Measurements from ENCODE around the gene ANKRD34B. TPM values are rescaled to one million over a fixed set of nuclear protein-coding genes. Genes with fewer than 3 reads are reported as not detected.

The ANKRD34B gene
- total and polyA plus RNA-seq, 12 donors = 0.04 to 0.08 TPM; not detected in 10

DNA sequence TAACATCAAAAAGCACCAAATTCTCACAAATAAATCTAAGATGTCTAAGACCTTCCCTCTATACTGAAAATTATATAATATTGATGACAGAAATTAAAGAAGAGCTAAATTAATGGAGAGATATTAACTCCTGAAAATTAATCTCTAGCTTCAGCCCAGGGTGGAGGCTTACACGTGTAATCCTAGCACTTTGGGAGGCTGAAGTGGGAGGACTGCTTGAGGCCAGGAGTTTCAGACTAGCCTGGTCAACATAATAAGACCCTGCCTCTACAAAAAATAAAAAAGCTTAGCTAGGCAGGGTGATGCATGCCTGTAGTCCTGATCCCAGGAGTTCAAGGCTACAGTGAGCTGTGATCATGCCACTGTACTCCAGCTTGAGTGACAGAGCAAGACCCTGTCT lies 39.6 kb upstream of the ANKRD34B start:
- DNase-seq = no peak
- Histone ChIP-seq H3K4me1 (replicated peaks in 1 of 2) (no peaks in the 10 kb centered on the region), H3K27me3 (no peaks in the 10 kb centered on the region), H3K4me3 (no peak overlapping the region), H3K27ac (no peak overlapping the region), H3K36me3 (replicated peaks in 1 of 2) (peaks cover 0 to 4% of the 10 kb centered on the region in 2 donors), H3K9me3 (replicated peaks in 1 of 3) (no peaks in the 10 kb centered on the region)
- 84 to 95% (median 89%) methylated on average over 1 of the region's 1 CpG for WGBS, 4 donors
- intact Hi-C loops (cut with DNase I) = no loop called here
- TF ChIP-seq, protein P1, sequence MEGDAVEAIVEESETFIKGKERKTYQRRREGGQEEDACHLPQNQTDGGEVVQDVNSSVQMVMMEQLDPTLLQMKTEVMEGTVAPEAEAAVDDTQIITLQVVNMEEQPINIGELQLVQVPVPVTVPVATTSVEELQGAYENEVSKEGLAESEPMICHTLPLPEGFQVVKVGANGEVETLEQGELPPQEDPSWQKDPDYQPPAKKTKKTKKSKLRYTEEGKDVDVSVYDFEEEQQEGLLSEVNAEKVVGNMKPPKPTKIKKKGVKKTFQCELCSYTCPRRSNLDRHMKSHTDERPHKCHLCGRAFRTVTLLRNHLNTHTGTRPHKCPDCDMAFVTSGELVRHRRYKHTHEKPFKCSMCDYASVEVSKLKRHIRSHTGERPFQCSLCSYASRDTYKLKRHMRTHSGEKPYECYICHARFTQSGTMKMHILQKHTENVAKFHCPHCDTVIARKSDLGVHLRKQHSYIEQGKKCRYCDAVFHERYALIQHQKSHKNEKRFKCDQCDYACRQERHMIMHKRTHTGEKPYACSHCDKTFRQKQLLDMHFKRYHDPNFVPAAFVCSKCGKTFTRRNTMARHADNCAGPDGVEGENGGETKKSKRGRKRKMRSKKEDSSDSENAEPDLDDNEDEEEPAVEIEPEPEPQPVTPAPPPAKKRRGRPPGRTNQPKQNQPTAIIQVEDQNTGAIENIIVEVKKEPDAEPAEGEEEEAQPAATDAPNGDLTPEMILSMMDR (IDR thresholded peaks at IDR 0.05) = no peak
- TF ChIP-seq POLR2A (IDR thresholded peaks at IDR 0.05) = no peak

DNA sequence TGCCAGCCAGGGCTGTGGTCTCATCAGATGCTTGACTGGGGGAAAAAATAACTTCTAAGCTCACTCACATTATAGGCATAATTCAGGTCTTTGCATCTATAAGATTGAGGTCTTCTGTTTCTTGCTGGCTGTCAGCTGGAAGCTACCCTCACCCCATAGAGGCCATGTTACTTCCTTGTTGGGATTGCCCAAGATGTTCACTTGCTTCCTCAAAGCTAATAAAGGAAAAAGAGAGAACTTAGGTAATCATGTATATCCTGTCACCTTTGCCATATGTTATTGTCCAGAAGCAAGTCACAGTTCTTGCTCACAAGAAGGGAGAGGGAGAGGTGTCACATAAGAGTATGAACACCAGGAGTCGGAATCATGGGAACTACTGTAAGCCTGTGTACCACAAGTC lies 38.7 kb upstream of the ANKRD34B start:
- no peaks in the 10 kb centered on the region for H3K9me3 ChIP-seq (replicated peaks in 1 of 3)
- DNase-seq = no peak
- H3K27ac ChIP-seq = no peak overlapping the region
- intact Hi-C loops (cut with DNase I) = no loop called here
- H3K27me3 ChIP-seq = no peaks in the 10 kb centered on the region
- no peak overlapping the region for H3K4me3 ChIP-seq
- TF ChIP-seq POLR2A (IDR thresholded peaks at IDR 0.05) = no peak
- H3K36me3 ChIP-seq (replicated peaks in 1 of 2) = peaks cover 0 to 4% of the 10 kb centered on the region in 2 donors
- WGBS, 4 donors = 90 to 100% (median 100%) methylated on average over 1 of the region's 1 CpG
- no peaks in the 10 kb centered on the region for H3K4me1 ChIP-seq (replicated peaks in 1 of 2)

DNA sequence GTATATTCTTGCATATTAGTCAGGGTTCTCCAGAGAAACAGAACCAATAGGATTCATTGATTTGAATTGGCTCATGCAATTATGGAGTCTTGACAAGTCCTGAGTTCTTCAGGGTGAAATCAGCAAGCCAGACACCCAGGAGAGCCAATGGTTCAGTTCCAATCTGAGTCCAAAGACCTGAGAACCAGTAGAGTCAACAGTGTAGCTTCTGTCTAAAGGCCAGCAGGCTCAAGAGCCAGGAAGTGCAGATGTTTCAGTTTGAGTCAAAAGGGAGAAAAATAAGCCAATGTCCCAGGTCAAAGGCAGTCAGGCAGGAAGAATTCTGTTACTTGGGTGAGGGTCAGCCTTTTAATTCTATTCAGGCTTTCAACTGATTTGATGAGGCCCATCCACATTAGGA lies 37.8 kb upstream of the ANKRD34B start:
- Histone ChIP-seq H3K27ac (no peak overlapping the region), H3K36me3 (replicated peaks in 1 of 2) (peaks cover 0 to 4% of the 10 kb centered on the region in 2 donors), H3K9me3 (replicated peaks in 1 of 3) (no peaks in the 10 kb centered on the region), H3K4me1 (replicated peaks in 1 of 2) (no peaks in the 10 kb centered on the region), H3K27me3 (no peaks in the 10 kb centered on the region), H3K4me3 (no peak overlapping the region)
- intact Hi-C loops (cut with DNase I) = no loop called here
- no peak for DNase-seq
- TF ChIP-seq POLR2A (IDR thresholded peaks at IDR 0.05) = no peak
- TF ChIP-seq, protein P1 (IDR thresholded peaks at IDR 0.05) = no peak

DNA sequence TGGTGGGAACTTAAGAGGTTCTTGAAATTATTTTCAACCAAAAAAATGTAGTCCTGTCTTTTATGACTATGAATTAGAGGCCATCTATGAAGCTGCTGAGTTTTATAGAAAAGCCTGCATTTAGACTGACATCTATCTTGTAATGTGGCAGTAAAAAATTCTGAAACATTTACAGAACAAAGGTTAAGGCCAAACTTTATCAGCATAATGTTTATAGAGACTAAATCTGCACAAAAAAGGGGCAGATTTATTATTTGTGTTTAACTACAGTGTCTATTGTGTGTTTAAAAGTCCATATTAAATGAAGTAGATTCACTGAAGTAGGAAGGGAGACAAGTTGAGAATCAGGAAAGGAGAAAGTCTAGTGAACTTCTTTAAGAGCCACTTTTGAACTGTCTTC lies 37.3 kb upstream of the ANKRD34B start:
- DNase-seq = no peak

More for the DNA sequence above, 37.3 kb upstream of the ANKRD34B start:
- intact Hi-C loops (cut with DNase I) = no loop called here
- Histone ChIP-seq H3K36me3 (replicated peaks in 1 of 2) (peaks cover 0 to 4% of the 10 kb centered on the region in 2 donors), H3K9me3 (replicated peaks in 1 of 3) (no peaks in the 10 kb centered on the region), H3K4me1 (replicated peaks in 1 of 2) (no peaks in the 10 kb centered on the region), H3K4me3 (no peak overlapping the region), H3K27me3 (no peaks in the 10 kb centered on the region), H3K27ac (no peak overlapping the region)
- TF ChIP-seq, protein P1 (IDR thresholded peaks at IDR 0.05) = no peak
- TF ChIP-seq POLR2A (IDR thresholded peaks at IDR 0.05) = no peak

Data from adrenal gland (tissue), 12 donors.